ENCODE results near the gene TNRC18. TPM values are rescaled to one million over a fixed set of nuclear protein-coding genes. Genes with fewer than 3 reads are reported as not detected.

Gene TNRC18
- total and polyA plus RNA-seq, 2 of the 8 experiments (the other 6 are each of a cell fraction or from before 2014, with no cell fraction given), result 1.7 to 8.6 TPM

DNA sequence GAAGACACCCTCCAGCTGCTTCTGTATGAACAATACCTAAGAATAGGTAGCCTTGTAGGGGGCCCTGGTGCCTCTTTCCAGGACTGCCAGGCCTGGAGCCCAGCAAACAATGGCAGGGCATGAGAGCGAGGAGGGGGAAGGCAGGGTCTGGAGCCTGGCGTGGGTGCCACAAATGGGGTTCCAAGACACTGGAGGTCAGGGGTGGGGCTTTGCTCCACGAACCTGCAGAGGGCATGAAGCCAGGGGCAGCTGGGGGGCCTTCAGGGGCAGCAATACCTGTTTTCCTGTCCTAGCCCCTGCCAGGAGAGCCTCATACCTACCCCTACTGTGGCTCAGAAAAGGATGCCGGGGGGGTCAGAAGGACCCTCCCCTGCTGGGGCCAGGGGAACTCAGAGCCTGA lies 79.3 kb downstream of the TNRC18 start (continued):
- TF ChIP-seq, protein P1, sequence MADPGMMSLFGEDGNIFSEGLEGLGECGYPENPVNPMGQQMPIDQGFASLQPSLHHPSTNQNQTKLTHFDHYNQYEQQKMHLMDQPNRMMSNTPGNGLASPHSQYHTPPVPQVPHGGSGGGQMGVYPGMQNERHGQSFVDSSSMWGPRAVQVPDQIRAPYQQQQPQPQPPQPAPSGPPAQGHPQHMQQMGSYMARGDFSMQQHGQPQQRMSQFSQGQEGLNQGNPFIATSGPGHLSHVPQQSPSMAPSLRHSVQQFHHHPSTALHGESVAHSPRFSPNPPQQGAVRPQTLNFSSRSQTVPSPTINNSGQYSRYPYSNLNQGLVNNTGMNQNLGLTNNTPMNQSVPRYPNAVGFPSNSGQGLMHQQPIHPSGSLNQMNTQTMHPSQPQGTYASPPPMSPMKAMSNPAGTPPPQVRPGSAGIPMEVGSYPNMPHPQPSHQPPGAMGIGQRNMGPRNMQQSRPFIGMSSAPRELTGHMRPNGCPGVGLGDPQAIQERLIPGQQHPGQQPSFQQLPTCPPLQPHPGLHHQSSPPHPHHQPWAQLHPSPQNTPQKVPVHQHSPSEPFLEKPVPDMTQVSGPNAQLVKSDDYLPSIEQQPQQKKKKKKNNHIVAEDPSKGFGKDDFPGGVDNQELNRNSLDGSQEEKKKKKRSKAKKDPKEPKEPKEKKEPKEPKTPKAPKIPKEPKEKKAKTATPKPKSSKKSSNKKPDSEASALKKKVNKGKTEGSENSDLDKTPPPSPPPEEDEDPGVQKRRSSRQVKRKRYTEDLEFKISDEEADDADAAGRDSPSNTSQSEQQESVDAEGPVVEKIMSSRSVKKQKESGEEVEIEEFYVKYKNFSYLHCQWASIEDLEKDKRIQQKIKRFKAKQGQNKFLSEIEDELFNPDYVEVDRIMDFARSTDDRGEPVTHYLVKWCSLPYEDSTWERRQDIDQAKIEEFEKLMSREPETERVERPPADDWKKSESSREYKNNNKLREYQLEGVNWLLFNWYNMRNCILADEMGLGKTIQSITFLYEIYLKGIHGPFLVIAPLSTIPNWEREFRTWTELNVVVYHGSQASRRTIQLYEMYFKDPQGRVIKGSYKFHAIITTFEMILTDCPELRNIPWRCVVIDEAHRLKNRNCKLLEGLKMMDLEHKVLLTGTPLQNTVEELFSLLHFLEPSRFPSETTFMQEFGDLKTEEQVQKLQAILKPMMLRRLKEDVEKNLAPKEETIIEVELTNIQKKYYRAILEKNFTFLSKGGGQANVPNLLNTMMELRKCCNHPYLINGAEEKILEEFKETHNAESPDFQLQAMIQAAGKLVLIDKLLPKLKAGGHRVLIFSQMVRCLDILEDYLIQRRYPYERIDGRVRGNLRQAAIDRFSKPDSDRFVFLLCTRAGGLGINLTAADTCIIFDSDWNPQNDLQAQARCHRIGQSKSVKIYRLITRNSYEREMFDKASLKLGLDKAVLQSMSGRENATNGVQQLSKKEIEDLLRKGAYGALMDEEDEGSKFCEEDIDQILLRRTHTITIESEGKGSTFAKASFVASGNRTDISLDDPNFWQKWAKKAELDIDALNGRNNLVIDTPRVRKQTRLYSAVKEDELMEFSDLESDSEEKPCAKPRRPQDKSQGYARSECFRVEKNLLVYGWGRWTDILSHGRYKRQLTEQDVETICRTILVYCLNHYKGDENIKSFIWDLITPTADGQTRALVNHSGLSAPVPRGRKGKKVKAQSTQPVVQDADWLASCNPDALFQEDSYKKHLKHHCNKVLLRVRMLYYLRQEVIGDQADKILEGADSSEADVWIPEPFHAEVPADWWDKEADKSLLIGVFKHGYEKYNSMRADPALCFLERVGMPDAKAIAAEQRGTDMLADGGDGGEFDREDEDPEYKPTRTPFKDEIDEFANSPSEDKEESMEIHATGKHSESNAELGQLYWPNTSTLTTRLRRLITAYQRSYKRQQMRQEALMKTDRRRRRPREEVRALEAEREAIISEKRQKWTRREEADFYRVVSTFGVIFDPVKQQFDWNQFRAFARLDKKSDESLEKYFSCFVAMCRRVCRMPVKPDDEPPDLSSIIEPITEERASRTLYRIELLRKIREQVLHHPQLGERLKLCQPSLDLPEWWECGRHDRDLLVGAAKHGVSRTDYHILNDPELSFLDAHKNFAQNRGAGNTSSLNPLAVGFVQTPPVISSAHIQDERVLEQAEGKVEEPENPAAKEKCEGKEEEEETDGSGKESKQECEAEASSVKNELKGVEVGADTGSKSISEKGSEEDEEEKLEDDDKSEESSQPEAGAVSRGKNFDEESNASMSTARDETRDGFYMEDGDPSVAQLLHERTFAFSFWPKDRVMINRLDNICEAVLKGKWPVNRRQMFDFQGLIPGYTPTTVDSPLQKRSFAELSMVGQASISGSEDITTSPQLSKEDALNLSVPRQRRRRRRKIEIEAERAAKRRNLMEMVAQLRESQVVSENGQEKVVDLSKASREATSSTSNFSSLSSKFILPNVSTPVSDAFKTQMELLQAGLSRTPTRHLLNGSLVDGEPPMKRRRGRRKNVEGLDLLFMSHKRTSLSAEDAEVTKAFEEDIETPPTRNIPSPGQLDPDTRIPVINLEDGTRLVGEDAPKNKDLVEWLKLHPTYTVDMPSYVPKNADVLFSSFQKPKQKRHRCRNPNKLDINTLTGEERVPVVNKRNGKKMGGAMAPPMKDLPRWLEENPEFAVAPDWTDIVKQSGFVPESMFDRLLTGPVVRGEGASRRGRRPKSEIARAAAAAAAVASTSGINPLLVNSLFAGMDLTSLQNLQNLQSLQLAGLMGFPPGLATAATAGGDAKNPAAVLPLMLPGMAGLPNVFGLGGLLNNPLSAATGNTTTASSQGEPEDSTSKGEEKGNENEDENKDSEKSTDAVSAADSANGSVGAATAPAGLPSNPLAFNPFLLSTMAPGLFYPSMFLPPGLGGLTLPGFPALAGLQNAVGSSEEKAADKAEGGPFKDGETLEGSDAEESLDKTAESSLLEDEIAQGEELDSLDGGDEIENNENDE (IDR thresholded peaks at IDR 0.05; ENCODE audit: insufficient replicate concordance, low read length), result no peak
- no peak for TF ChIP-seq SP4 (IDR thresholded peaks at IDR 0.05; ENCODE audit: low read length)
- no peak for TF ChIP-seq SP2 (IDR thresholded peaks at IDR 0.05; ENCODE audit: low read length)
- no peak for TF ChIP-seq EP300 (IDR thresholded peaks at IDR 0.05; ENCODE audit: borderline replicate concordance in 1 of 2, low read depth in 2 of 2, low read length in 2 of 2)
- TF ChIP-seq EZH2 (IDR thresholded peaks at IDR 0.05; ENCODE audit: low read depth, low read length, severe bottlenecking), result no peak
- no peak for TF ChIP-seq SIN3A (conservative IDR thresholded peaks at IDR 0.05 in 1 of 2, IDR thresholded peaks at IDR 0.05 in 1 of 2; ENCODE audit: low read depth in 1 of 2, low read length in 2 of 2)
- TF ChIP-seq TCF12 (IDR thresholded peaks at IDR 0.05; ENCODE audit: low read depth, low read length), result no peak
- TF ChIP-seq TEAD4 (IDR thresholded peaks at IDR 0.05; ENCODE audit: low read depth, low read length), result no peak
- no peak for TF ChIP-seq POLR2AphosphoS5 (IDR thresholded peaks at IDR 0.05; ENCODE audit: low read depth, low read length)
- TF ChIP-seq RBBP5 (IDR thresholded peaks at IDR 0.05; ENCODE audit: borderline replicate concordance, low read depth, low read length), result no peak
- TF ChIP-seq, protein P2, sequence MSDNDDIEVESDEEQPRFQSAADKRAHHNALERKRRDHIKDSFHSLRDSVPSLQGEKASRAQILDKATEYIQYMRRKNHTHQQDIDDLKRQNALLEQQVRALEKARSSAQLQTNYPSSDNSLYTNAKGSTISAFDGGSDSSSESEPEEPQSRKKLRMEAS (IDR thresholded peaks at IDR 0.05), result no peak
- no peak for TF ChIP-seq HDAC6 (IDR thresholded peaks at IDR 0.05; ENCODE audit: low read depth, low read length)
